Measurements from ENCODE around the gene ST6GALNAC4. TPM values are rescaled to one million over a fixed set of nuclear protein-coding genes. Genes with fewer than 3 reads are reported as not detected.
A peak's percentile ranks its signal among the peaks of the same experiment; 100 is the strongest.

ST6GALNAC4 gene
- total RNA-seq, 1 donor from 2014 or later: 5.5 TPM

GRCh38 chr9:127924736-127925444 is 8.0 kb upstream of the ST6GALNAC4 start:
- Histone ChIP-seq H3K4me1 (peaks cover 16% of the 10 kb centered on the region), H3K27me3 (peaks cover 57% of the 10 kb centered on the region), H3K4me3 (no peak overlapping the region), H4K20me1 (ENCODE audit: low read depth) (peaks cover 27% of the 10 kb centered on the region), H3K9me3 (ENCODE audit: low read depth) (no peaks in the 10 kb centered on the region), H3K9ac (no peak overlapping the region), H3K27ac (no peak overlapping the region), H3K4me2 (no peak overlapping the region), H2AFZ (replicated peaks) (no peak overlapping the region), H3K79me2 (ENCODE audit: low read depth) (no peaks in the 10 kb centered on the region), H3F3A (ENCODE audit: low read depth) (peaks cover 39% of the 10 kb centered on the region), H3K36me3 (no peaks in the 10 kb centered on the region)
- peaks cover 7% of the 10 kb centered on the region for H3K4me1 Mint-ChIP-seq
- TF ChIP-seq CTCF (IDR thresholded peaks at IDR 0.05) (no peak), EZH2phosphoT487 (IDR thresholded peaks at IDR 0.05) (no peak), EZH2 (IDR thresholded peaks at IDR 0.05) (no peak)
- no peaks in the 10 kb centered on the region for H3K36me3 Mint-ChIP-seq
- no peak for DNase-seq (ENCODE audit: low spot score)
- H3K27me3 Mint-ChIP-seq (ENCODE audit: insufficient read depth, low read depth): peaks cover 47% of the 10 kb centered on the region
- H3K9me3 Mint-ChIP-seq: peaks cover 2% of the 10 kb centered on the region
- H3K4me3 Mint-ChIP-seq: peak overlapping the region; percentile 3
- H3K27ac Mint-ChIP-seq: no peak overlapping the region

- H3K36me3 ChIP-seq: no peaks in the 10 kb centered on the region
- H3K27me3 ChIP-seq: peaks cover 46% of the 10 kb centered on the region
- no peaks in the 10 kb centered on the region for H3K79me2 ChIP-seq (ENCODE audit: low read depth)
- no peak overlapping the region for H3K9ac ChIP-seq
- DNase-seq (ENCODE audit: low spot score): no peak
- no peak overlapping the region for H2AFZ ChIP-seq (replicated peaks)
- no peak overlapping the region for H3K27ac ChIP-seq
- peaks cover 31% of the 10 kb centered on the region for H3F3A ChIP-seq (ENCODE audit: low read depth)
- H3K4me1 ChIP-seq: peaks cover 15% of the 10 kb centered on the region
- H4K20me1 ChIP-seq (ENCODE audit: low read depth): peaks cover 17% of the 10 kb centered on the region
- TF ChIP-seq CTCF (IDR thresholded peaks at IDR 0.05): no peak
- TF ChIP-seq EZH2phosphoT487 (IDR thresholded peaks at IDR 0.05): no peak
- no peak for TF ChIP-seq EZH2 (IDR thresholded peaks at IDR 0.05)
- no peaks in the 10 kb centered on the region for H3K9me3 Mint-ChIP-seq
- no peaks in the 10 kb centered on the region for H3K36me3 Mint-ChIP-seq
- no peaks in the 10 kb centered on the region for H3K9me3 ChIP-seq (ENCODE audit: low read depth)
- no peak overlapping the region for H3K27ac Mint-ChIP-seq
- peaks cover 38% of the 10 kb centered on the region for H3K27me3 Mint-ChIP-seq (ENCODE audit: insufficient read depth, low read depth)
- peaks cover 8% of the 10 kb centered on the region for H3K4me1 Mint-ChIP-seq
- H3K4me3 ChIP-seq: no peak overlapping the region
- no peak overlapping the region for H3K4me3 Mint-ChIP-seq
- H3K4me2 ChIP-seq: no peak overlapping the region
These were observed 6.9 kb upstream of the ST6GALNAC4 start for GRCh38 chr9:127923771-127924170.

- no peaks in the 10 kb centered on the region for H3K36me3 Mint-ChIP-seq
- TF ChIP-seq EZH2phosphoT487 (IDR thresholded peaks at IDR 0.05): no peak
- TF ChIP-seq CTCF (IDR thresholded peaks at IDR 0.05): no peak
- TF ChIP-seq EZH2 (IDR thresholded peaks at IDR 0.05): no peak
- Histone ChIP-seq H3K27me3 (peaks cover 39% of the 10 kb centered on the region), H2AFZ (replicated peaks) (no peak overlapping the region), H3F3A (ENCODE audit: low read depth) (peaks cover 26% of the 10 kb centered on the region), H3K4me2 (no peak overlapping the region), H3K4me1 (peaks cover 13% of the 10 kb centered on the region), H3K9ac (no peak overlapping the region), H3K79me2 (ENCODE audit: low read depth) (no peaks in the 10 kb centered on the region), H3K27ac (no peak overlapping the region), H3K36me3 (no peaks in the 10 kb centered on the region), H3K9me3 (ENCODE audit: low read depth) (no peaks in the 10 kb centered on the region), H4K20me1 (ENCODE audit: low read depth) (peaks cover 10% of the 10 kb centered on the region), H3K4me3 (no peak overlapping the region)
- H3K4me1 Mint-ChIP-seq: peaks cover 11% of the 10 kb centered on the region
- no peak overlapping the region for H3K27ac Mint-ChIP-seq
- H3K27me3 Mint-ChIP-seq (ENCODE audit: insufficient read depth, low read depth): peaks cover 33% of the 10 kb centered on the region
- H3K4me3 Mint-ChIP-seq: no peak overlapping the region
- peak; percentile 49 for DNase-seq (ENCODE audit: low spot score)
- H3K9me3 Mint-ChIP-seq: no peaks in the 10 kb centered on the region
These were observed 6.2 kb upstream of the ST6GALNAC4 start for GRCh38 chr9:127923046-127923445.
